GM18519 (cell line): ENCODE data around the gene CRB3.
"Not testable (repeated sequence)": the region's sequence is repeated elsewhere in the genome, so short reads cannot be mapped to it uniquely, and the experiment has no call there.

Experiments used
- ATAC-seq: cut with Tn5 transposase; IDR thresholded peaks from one replicate; pipeline ENCODE4 v1.9.1; 2021; ENCODE audit warnings: mild to moderate bottlenecking, moderate library complexity; ENCODE audit not compliant: unreplicated experiment, low FRiP score

Gene CRB3, protein sequence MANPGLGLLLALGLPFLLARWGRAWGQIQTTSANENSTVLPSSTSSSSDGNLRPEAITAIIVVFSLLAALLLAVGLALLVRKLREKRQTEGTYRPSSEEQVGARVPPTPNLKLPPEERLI

GRCh38 chr19:6464070-6464873, at the start of gene CRB3:
Gene CRB3 (plus strand): TSS chr19:6464271. CDS start chr19:6464702, 431 bp downstream.
- ATAC-seq = no peak

DNA sequence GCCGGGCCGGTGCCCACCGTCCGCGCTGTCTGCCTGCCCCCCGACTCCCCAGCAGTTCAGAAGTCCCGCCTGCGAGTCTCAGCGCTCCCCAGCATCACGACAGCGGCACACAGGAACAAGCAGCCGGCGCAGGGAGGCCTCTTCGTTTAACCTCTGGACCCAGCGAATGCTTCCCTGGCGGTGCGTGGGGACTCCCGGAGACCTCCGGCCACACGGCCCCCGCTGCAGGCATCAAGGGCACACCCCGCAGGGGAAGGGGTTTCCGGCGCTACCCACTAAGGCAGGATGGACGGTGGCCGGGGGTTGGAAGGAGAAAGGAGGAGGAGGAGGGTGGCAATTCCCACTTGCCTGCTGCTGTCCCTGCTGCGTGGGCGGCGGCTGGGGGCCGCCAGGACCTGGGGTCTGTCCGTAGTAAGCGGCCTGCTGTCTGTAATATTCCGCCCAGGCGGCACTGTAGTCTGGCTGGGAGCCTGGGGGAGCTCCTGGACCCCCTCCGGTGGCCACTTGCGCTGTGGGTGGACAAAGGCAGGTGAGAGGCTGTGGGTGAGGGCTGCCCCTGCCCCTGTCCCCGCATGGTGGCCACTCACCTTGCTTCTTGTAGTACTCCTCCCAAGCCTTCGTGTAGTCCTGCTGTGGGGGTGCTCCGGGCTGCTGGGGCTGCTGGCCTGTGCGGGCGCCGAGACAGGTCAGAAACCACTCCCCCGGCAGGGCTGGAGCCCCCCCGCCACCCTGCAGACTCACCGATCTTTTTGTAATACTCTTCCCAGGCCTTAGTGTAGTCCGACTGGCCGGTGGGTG, 49.1 kb upstream of the CRB3 start:
- no peak for ATAC-seq

DNA sequence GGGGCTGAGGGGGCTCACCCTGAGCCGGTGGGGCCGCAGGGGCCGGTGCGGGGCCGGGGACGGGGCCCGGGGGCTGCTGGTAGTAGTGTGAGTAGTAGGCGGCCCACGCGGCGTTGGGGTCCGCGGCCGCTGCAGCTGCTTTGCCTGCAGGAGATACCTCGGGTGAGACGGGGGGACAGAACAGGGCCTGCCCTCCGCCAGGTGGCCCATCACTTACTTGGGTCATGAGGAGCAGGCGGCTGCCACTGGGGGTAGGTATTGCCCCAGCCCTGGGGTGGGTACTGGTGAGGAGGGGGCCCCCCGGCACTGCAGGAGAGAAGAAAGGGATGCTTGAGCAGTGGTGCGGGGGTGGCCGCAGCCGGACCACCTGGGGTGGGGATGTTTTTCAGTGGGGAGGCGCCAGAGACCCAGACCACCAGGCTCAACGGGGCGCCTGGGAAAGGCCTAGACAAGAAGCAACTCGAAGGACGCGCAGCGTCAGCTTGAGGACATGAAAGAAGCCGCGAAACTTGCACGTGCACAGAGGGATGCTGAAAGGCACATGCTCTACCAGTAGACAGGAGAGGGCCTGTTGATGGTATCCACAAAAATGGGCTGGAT, 48.4 kb upstream of the CRB3 start:
- ATAC-seq = no peak

DNA sequence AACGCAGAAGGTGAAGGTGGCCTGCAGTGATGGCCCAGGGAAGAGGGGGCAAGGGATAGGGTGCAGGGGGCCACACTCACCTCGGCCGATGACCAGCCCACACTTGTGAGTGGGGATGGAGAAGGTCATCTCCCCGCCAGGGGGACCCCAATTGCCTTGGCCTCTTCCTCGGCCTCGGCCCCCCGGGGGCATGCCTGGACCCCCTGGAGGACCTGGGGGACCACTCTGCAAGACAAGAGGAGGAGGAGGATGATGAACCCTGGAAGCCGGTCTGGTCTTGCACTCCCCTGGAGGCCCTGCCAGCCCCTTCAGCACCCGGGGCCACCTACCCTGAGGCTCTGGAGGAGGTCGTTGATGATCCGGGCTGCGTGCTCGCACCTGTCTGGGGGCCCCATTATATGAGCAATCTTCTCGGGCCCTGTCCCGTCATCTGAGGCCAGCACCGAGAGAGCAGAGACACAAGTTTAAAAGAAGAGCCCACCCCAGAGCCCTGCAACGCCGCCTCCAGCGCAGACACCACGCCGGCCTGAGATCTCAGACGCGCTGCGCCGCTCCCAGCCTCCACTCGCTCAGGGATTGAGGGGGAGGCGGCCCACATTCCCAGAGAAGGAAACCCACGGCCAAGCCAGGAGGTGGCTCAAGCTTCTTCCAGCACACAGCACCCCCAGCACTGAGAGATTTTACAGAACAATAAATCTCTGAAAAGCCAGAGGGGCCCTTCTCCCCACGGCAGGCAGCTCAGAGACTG, 47.2 kb upstream of the CRB3 start:
- no peak for ATAC-seq

- no peak for ATAC-seq
Measured at GRCh38 chr19:6417713-6418561, 46.1 kb upstream of the CRB3 start.

- ATAC-seq = no peak
Measured at GRCh38 chr19:6418562-6418932, 45.5 kb upstream of the CRB3 start.

DNA sequence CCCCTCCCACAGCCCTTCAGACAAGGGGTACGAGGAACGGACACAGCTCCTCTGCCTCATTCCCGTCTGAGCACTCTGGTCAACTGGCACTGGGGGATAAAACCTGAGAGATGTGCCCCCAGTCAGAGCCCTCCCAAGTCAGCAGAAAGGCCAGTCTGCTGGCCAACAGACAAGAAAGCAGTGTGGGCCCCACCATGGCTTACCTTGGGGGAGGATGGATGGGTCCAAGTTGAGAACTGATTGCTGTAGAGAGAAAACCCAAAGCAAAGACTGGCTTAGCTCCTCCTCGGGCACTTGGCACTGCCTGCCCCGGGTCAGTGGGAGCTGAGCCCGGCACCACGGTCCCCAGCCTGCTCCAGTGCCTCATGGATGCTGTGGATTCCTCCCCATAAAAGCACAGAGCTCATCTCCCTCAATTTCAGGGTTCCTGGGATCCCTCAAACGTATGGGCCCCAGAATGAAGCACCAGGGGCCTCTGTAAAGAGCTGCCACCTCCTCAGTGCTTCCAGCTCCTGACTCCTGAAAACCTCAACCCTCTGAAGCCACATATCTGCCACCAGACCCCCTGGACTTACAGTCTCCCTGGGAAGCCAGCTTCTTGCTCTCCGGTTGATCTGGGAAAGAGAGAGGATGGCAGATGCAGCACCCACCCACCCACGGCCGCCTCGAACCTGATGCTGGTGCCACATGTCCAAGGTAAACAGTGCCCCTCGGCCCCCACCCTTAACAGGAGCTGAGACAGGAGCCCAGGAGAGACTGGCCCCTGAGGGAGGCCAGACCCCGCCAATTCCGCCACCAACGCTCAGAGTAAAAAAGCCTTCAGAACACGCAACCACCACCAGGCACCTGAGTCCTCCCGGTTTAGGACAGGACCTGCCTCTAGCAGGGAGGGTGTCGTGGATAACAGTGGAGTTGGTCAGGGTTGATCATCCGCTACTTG, 42.7 kb upstream of the CRB3 start:
- no peak for ATAC-seq

DNA sequence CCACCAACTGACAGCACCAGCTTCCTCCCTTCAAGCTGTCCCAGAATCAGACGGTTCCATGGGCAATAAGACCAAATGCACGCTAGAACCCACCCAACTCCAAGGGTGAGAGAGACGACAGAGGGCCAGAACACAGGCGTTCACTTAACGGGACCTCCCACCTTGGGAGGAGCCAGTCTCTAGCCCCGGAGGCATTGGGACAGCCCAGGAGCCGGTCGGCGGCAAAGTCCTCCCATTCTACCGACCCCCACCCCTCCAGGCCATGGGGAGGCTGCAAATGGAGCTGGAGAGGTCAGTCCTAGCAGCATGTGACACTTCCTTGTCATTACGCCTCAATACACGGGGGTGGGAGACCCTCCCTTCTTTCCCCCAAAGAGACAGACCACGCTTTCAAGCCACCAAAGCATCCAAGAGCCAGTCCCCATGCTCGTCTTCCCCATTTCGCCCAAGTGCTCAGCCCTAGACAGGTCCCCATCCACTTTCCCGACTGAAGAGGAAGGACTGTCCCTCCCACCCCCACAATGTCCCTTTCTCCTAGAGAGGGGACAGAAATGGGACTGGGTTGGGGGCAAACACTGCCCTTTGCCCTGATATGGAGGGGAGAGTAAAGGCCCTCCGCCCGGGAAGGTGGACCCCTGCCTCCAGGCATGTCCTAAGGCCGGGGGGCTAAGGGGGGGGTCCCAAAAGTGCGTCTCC, 40.4 kb upstream of the CRB3 start:
- no peak for ATAC-seq

DNA sequence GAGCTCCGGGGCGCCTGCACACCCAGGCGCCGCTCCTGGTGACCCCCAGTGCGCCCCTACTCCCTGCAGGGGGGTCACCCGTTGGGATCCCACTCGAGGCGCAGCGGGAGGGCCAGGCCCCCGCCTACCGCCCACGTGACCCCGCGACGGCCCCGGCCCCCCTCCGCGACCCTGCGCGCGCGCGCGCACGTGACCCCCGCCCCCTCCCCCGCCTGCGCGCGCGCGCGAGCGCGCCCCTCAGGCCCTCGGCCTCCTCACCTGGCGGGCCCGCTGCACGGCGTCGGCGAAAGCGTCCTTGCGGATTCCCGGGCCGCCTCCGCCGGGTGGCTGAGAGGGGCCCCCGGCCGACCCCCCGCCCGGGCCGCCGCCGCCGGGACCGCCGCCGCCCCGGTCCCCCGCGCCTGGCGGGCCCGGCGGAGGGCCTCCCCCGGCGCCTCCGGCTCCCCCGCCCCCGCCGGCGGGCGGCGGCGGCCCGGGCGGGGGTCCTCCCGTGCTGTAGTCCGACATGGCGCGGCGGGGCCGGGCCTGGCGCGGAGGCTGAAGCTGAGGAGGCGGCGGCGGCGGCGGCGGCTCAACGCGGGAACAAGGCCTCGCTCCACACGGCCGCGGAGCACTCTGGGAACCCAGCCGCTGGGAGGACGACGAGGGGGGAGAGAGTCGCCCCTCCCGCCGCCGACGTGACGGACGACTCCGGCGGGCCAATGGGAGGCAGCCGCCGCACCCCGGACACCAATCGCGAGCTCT, 39.7 kb upstream of the CRB3 start, which contains the start of gene KHSRP:
TSS of gene KHSRP (minus strand) at position 617 of the 744 bp plus-strand sequence. CDS start at position 507, 110 bp downstream.
- no peak for ATAC-seq

DNA sequence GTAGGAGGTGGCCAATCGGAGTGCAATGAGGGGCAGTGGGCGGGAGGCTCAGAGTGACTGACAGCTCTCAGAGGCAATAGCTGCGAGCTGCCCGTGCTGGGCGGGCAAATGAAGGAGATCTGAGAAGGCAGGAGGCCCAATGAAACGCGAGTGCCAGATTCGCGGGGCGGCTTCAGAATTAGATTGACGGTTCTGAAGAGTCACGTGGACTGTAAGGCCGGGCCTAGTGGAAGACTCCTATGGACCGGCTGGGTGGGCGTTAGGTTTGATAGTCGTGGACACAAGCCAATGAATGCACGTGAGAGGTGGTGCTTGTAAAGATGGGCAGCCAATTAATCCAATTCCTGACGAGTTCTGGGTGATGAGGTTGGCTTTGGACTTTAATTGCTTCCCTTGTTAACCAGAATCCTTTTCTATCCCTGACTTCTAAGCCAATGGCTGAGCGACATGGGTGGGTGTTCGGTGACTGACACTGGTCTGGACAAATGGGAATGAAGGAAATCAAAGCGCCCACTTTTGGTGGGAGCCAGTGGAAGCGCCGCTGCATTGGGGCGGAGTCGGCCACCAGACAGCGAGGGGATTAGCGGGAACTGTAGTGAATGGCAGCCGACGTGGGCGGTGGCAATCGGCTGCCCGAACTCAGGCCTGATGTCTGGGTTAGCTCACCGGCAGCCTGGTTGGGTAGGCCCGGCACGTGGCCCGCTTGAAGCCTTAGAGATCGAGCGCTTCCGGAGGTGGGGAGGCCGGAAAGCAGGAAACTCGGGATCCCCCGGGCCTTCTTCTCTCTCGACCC, 38.9 kb upstream of the CRB3 start:
- peak; percentile 71 for ATAC-seq

DNA sequence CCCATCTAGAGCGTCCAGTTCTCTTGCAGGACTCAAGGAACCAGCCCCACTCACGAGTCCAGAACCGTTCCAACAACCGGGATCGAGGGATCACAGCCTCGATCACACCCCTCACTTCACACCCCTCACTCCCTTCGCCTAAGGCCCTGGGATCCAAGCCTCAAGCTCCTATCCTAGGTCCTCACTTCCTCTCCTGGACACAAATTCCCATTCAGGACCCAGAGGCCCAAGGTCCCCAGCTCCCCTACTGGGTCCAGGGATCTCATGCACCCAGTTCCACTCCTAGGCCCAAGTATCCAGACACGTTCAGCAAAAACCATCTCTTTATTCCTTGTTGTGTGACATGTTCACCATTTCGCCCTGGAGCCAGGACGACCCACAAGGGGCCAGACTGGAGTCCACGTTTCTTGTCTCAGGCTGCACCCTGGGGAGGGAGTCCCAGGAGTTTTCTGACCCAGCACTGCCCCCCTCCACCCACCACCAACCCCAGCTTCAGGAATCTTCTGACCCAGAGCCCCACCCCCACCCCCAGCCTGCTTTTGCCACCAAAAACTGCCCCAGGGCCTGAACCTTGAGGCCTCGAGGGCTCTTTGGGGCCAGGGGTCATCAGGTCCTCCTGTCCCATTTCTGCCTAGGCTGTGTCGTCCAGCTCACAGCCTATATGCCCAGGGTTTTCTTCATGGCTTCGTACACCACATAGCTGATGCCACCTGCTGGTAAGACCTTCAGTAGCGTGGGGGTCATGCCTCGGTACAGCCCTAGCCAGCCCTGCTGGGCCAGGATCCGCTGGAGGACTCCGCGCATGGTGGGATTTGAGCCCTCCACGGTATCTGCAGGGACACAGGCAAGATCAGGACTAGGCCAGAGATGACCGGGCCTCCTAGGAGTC, 38.1 kb upstream of the CRB3 start:
- no peak for ATAC-seq

GRCh38 chr19:6427131-6427530, 36.9 kb upstream of the CRB3 start:
- no peak for ATAC-seq

DNA sequence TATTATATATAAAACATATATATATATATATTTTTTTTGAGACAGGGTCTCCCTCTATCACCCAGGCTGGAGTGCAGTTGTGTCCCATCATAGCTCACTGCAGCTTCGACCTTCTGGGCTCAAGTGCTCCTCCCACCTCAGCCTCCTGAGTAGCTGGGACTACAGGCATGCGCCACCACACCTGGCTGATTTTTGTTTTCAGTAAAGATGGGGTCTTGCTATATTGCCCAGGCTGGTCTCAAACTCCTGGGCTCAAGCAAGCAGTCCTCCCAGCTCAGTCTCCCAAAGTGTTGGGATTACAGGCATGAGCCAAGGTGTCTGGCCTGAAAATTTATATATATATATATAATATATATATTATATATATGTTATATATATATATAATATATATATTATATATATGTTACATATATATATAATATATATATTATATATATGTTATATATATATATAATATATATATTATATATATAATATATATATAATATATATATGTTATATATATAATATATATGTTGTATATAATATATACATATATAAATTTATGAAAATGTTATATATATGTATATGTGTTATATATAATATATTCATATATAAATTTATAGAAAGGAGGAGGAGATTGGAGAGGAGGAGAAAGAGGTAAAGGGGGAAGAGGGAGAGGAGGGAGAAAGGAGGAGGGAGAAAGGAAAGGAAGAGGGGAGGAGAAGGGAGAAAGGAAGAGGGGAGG, 35.2 kb upstream of the CRB3 start:
- not testable (repeated sequence) for ATAC-seq

- ATAC-seq = no peak
Measured at GRCh38 chr19:6429419-6430221, 34.5 kb upstream of the CRB3 start.
